Dermis microvascular lymphatic vessel endothelial cell (primary cell): ENCODE results near the gene LATS2. TPM values are rescaled to one million over a fixed set of nuclear protein-coding genes. Genes with fewer than 3 reads are reported as not detected.

Experiments used
- DNase-seq, 2 donors: peaks; one replicate each; pipeline versions ENCODE4 v3.0.0 to v3.0.0-alpha.2; 2010; ENCODE audit warnings: low read depth in 2 of 2
- total RNA-seq: library from RNA; depleted of rRNA; stranded (reverse); fragments of >200 nt; gene quantifications from 2 replicates; pipeline ENCODE4 v1.2.1, GENCODE V29; 2014

Gene LATS2
- total RNA-seq, 1 donor from 2014 or later, result 17.5 TPM

- no peak for DNase-seq
Observed at GRCh38 chr13:21018220-21018619, 43.2 kb downstream of the LATS2 start.

GRCh38 chr13:21016487-21016886, 44.9 kb downstream of the LATS2 start:
- no peak for DNase-seq

GRCh38 chr13:21015284-21015683, 46.1 kb downstream of the LATS2 start:
- no peak for DNase-seq

- peak in 1 of 2 donors; percentile 74 for DNase-seq
Observed at GRCh38 chr13:21014502-21015170, 46.8 kb downstream of the LATS2 start.

GRCh38 chr13:21014139-21014501, 47.3 kb downstream of the LATS2 start:
- no peak for DNase-seq

GRCh38 chr13:21013682-21014038, 47.7 kb downstream of the LATS2 start:
- DNase-seq, result no peak

- peak; percentile 28 to 51 for DNase-seq
Observed at GRCh38 chr13:21012841-21013681, 48.3 kb downstream of the LATS2 start.

GRCh38 chr13:21012211-21012610, 49.2 kb downstream of the LATS2 start:
- no peak for DNase-seq

GRCh38 chr13:21011378-21011777, 50.0 kb downstream of the LATS2 start:
- DNase-seq, result no peak

- DNase-seq, result no peak
Observed at GRCh38 chr13:21010621-21011020, 50.8 kb downstream of the LATS2 start.

- DNase-seq, result no peak
Observed at GRCh38 chr13:21009036-21009435, 52.4 kb downstream of the LATS2 start.

- no peak for DNase-seq
Observed at GRCh38 chr13:21008026-21008425, 53.4 kb downstream of the LATS2 start.

GRCh38 chr13:21006141-21007005, 55.0 kb downstream of the LATS2 start:
- DNase-seq, result no peak

- no peak for DNase-seq
Observed at GRCh38 chr13:21005193-21005592, 56.2 kb downstream of the LATS2 start.

- DNase-seq, result no peak
Observed at GRCh38 chr13:21001471-21001870, 59.9 kb downstream of the LATS2 start.

GRCh38 chr13:21000647-21001046, 60.7 kb downstream of the LATS2 start:
- DNase-seq, result no peak

- DNase-seq, result no peak
Observed at GRCh38 chr13:20998649-20999415, 62.6 kb downstream of the LATS2 start.

- DNase-seq, result peak in 1 of 2 donors; percentile 29
Observed at GRCh38 chr13:20997301-20998161, 63.9 kb downstream of the LATS2 start.

- no peak for DNase-seq
Observed at GRCh38 chr13:20995245-20995838, 66.0 kb downstream of the LATS2 start.

- no peak for DNase-seq
Observed at GRCh38 chr13:20994441-20994821, 67.0 kb downstream of the LATS2 start.
